Peyer's patch (tissue), 4 donors: ENCODE results near the gene ITSN2. TPM values are rescaled to one million over a fixed set of nuclear protein-coding genes. Genes with fewer than 3 reads are reported as not detected.

Experiments
- DNase-seq, 3 donors: peaks; one replicate each; pipeline ENCODE4 v3.0.0-alpha.2; 2017 to 2019
- H3K27ac ChIP-seq, 4 donors: fragments of 200-600 bp; sonication (generic); one replicate each; pipeline ENCODE4 v1.5.1; 2016 to 2019
- H3K27me3 ChIP-seq, 2 donors: fragments of 200-600 bp; sonication (generic); one replicate each; pipeline ENCODE4 v1.5.1; 2019
- H3K36me3 ChIP-seq, 3 donors: fragments of 200-600 bp; sonication (generic); one replicate each; pipeline ENCODE4 v1.5.1; 2016 to 2019
- H3K4me1 ChIP-seq, 4 donors: fragments of 200-600 bp; sonication (generic); one replicate each; pipeline ENCODE4 v1.5.1; 2016 to 2019
- H3K4me3 ChIP-seq, 4 donors: fragments of 200-600 bp; sonication (generic); 1 replicate in 3 of 4; 2 replicates in 1 of 4; pipeline ENCODE4 v1.5.1; 2016 to 2019; ENCODE audit warnings: mild to moderate bottlenecking in 1 of 4
- H3K9me3 ChIP-seq, 4 donors: fragments of 200-600 bp; sonication (generic); one replicate each; pipeline ENCODE4 v1.5.1; 2016 to 2019; ENCODE audit warnings: mild to moderate bottlenecking in 1 of 4
- CTCF ChIP-seq, 6 experiments: fragments of 450-650 bp in 4 of 6; fragments of 200-600 bp in 2 of 6; sonication (generic) in 1 of 6; IDR thresholded peaks; one replicate each; pipeline ENCODE4 v1.5.1; 2017 to 2019; ENCODE audit warnings: antibody characterized with exemption in 6 of 6, mild to moderate bottlenecking in 3 of 6, moderate library complexity in 1 of 6
- POLR2A ChIP-seq, 2 donors: fragments of 450-650 bp; IDR thresholded peaks; one replicate each; pipeline ENCODE4 v1.5.1; 2017; ENCODE audit warnings: antibody characterized with exemption in 2 of 2, mild to moderate bottlenecking in 2 of 2, moderate library complexity in 2 of 2
- total RNA-seq, 4 donors: library from RNA; depleted of rRNA; stranded (reverse); fragments of >200 nt; gene quantifications; one replicate each; pipeline ENCODE4 v1.1.0, GENCODE V29; 2016

ITSN2 gene
- total RNA-seq, 4 donors from 2014 or later: 35.6 to 112 (median 46.4) TPM

GRCh38 chr2:24221343-24222050, 138.8 kb downstream of the ITSN2 start:
- no peaks in the 10 kb centered on the region for H3K27me3 ChIP-seq
- H3K36me3 ChIP-seq: peaks cover 0 to 55% (median 0%) of the 10 kb centered on the region in 3 donors
- no peaks in the 10 kb centered on the region for H3K4me1 ChIP-seq
- no peak overlapping the region for H3K27ac ChIP-seq
- H3K4me3 ChIP-seq: no peak overlapping the region
- no peak for DNase-seq
- no peak for TF ChIP-seq CTCF (IDR thresholded peaks at IDR 0.05)
- TF ChIP-seq POLR2A (IDR thresholded peaks at IDR 0.05): no peak
- H3K9me3 ChIP-seq: no peaks in the 10 kb centered on the region

- no peak overlapping the region for H3K4me3 ChIP-seq
- no peaks in the 10 kb centered on the region for H3K4me1 ChIP-seq
- TF ChIP-seq CTCF (IDR thresholded peaks at IDR 0.05): no peak
- no peak for TF ChIP-seq POLR2A (IDR thresholded peaks at IDR 0.05)
- H3K27me3 ChIP-seq: no peaks in the 10 kb centered on the region
- H3K36me3 ChIP-seq: peaks cover 0 to 58% (median 0%) of the 10 kb centered on the region in 3 donors
- H3K27ac ChIP-seq: no peak overlapping the region
- no peaks in the 10 kb centered on the region for H3K9me3 ChIP-seq
- no peak for DNase-seq
These were observed 139.6 kb downstream of the ITSN2 start for GRCh38 chr2:24220554-24221291.

- H3K36me3 ChIP-seq: peaks cover 0 to 75% (median 0%) of the 10 kb centered on the region in 3 donors
These were observed 145.5 kb downstream of the ITSN2 start for GRCh38 chr2:24214880-24215279.

GRCh38 chr2:24211408-24211807, 148.9 kb downstream of the ITSN2 start:
- Histone ChIP-seq H3K4me3 (no peak overlapping the region), H3K36me3 (peaks cover 0 to 87% (median 0%) of the 10 kb centered on the region in 3 donors), H3K27me3 (no peaks in the 10 kb centered on the region), H3K4me1 (peaks cover 0 to 4% (median 0%) of the 10 kb centered on the region in 4 donors), H3K9me3 (no peaks in the 10 kb centered on the region), H3K27ac (no peak overlapping the region)
- TF ChIP-seq POLR2A (IDR thresholded peaks at IDR 0.05) (no peak), CTCF (IDR thresholded peaks at IDR 0.05) (no peak)
- DNase-seq: no peak

More at GRCh38 chr2:24214880-24215279, 145.5 kb downstream of the ITSN2 start:
- no peak overlapping the region for H3K4me3 ChIP-seq
- no peaks in the 10 kb centered on the region for H3K9me3 ChIP-seq
- no peak for DNase-seq
- no peaks in the 10 kb centered on the region for H3K27me3 ChIP-seq
- H3K4me1 ChIP-seq: peaks cover 0 to 4% (median 0%) of the 10 kb centered on the region in 4 donors
- H3K27ac ChIP-seq: no peak overlapping the region
- TF ChIP-seq POLR2A (IDR thresholded peaks at IDR 0.05) (no peak), CTCF (IDR thresholded peaks at IDR 0.05) (no peak)

- no peak overlapping the region for H3K4me3 ChIP-seq
- H3K36me3 ChIP-seq: peaks cover 0 to 87% (median 0%) of the 10 kb centered on the region in 3 donors
- TF ChIP-seq CTCF (IDR thresholded peaks at IDR 0.05) (no peak), POLR2A (IDR thresholded peaks at IDR 0.05) (no peak)
- no peak for DNase-seq
- H3K27ac ChIP-seq: no peak overlapping the region
- H3K4me1 ChIP-seq: peaks cover 0 to 4% (median 0%) of the 10 kb centered on the region in 4 donors
- H3K9me3 ChIP-seq: no peaks in the 10 kb centered on the region
- no peaks in the 10 kb centered on the region for H3K27me3 ChIP-seq
These were observed 149.6 kb downstream of the ITSN2 start for GRCh38 chr2:24210723-24211122.
